ENCODE measurements around the gene CCDC183.
"Not testable (repeated sequence)": the region's sequence is repeated elsewhere in the genome, so short reads cannot be mapped to it uniquely, and the experiment has no call there.

DNA sequence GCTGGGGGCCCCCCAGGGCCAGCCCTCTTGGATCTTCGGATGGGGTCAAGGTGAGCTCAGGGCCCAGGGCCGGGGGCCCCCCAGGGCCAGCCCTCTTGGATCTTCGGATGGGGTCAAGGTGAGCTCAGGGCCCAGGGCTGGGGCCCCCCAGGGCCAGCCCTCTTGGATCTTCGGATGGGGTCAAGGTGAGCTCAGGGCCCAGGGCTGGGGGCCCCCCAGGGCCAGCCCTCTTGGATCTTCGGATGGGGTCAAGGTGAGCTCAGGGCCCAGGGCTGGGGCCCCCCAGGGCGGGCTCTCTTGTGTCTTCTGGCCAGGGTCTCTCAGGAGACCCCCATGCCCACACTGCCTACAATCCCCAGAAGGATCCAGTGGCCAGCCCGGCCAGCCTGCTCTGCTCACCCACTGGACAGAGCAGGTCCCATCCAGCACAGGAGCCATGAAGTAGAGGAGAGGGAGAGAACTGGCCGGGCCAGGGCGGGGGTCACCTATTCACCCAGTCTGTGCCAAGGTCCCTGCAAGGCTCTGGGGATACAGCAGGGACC is 6.9 kb downstream of the CCDC183 start:
- TF ChIP-seq, protein P1, sequence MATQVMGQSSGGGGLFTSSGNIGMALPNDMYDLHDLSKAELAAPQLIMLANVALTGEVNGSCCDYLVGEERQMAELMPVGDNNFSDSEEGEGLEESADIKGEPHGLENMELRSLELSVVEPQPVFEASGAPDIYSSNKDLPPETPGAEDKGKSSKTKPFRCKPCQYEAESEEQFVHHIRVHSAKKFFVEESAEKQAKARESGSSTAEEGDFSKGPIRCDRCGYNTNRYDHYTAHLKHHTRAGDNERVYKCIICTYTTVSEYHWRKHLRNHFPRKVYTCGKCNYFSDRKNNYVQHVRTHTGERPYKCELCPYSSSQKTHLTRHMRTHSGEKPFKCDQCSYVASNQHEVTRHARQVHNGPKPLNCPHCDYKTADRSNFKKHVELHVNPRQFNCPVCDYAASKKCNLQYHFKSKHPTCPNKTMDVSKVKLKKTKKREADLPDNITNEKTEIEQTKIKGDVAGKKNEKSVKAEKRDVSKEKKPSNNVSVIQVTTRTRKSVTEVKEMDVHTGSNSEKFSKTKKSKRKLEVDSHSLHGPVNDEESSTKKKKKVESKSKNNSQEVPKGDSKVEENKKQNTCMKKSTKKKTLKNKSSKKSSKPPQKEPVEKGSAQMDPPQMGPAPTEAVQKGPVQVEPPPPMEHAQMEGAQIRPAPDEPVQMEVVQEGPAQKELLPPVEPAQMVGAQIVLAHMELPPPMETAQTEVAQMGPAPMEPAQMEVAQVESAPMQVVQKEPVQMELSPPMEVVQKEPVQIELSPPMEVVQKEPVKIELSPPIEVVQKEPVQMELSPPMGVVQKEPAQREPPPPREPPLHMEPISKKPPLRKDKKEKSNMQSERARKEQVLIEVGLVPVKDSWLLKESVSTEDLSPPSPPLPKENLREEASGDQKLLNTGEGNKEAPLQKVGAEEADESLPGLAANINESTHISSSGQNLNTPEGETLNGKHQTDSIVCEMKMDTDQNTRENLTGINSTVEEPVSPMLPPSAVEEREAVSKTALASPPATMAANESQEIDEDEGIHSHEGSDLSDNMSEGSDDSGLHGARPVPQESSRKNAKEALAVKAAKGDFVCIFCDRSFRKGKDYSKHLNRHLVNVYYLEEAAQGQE (IDR thresholded peaks at IDR 0.05): not testable (repeated sequence)
- TF ChIP-seq, protein P2, sequence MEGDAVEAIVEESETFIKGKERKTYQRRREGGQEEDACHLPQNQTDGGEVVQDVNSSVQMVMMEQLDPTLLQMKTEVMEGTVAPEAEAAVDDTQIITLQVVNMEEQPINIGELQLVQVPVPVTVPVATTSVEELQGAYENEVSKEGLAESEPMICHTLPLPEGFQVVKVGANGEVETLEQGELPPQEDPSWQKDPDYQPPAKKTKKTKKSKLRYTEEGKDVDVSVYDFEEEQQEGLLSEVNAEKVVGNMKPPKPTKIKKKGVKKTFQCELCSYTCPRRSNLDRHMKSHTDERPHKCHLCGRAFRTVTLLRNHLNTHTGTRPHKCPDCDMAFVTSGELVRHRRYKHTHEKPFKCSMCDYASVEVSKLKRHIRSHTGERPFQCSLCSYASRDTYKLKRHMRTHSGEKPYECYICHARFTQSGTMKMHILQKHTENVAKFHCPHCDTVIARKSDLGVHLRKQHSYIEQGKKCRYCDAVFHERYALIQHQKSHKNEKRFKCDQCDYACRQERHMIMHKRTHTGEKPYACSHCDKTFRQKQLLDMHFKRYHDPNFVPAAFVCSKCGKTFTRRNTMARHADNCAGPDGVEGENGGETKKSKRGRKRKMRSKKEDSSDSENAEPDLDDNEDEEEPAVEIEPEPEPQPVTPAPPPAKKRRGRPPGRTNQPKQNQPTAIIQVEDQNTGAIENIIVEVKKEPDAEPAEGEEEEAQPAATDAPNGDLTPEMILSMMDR (IDR thresholded peaks at IDR 0.05; ENCODE audit: low read depth, low read length, missing input control): not testable (repeated sequence)
- TF ChIP-seq, protein P3, sequence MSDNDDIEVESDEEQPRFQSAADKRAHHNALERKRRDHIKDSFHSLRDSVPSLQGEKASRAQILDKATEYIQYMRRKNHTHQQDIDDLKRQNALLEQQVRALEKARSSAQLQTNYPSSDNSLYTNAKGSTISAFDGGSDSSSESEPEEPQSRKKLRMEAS (IDR thresholded peaks at IDR 0.05): not testable (repeated sequence)
- TF ChIP-seq, protein P4, sequence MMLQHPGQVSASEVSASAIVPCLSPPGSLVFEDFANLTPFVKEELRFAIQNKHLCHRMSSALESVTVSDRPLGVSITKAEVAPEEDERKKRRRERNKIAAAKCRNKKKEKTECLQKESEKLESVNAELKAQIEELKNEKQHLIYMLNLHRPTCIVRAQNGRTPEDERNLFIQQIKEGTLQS (IDR thresholded peaks at IDR 0.05): not testable (repeated sequence)
- TF ChIP-seq RAD21 (IDR thresholded peaks at IDR 0.05); YY1 (IDR thresholded peaks at IDR 0.05); GABPA (IDR thresholded peaks at IDR 0.05 in 1 of 2, conservative IDR thresholded peaks at IDR 0.05 in 1 of 2); TAF1 (conservative IDR thresholded peaks at IDR 0.05); FOXA1 (IDR thresholded peaks at IDR 0.05); HNF4A (conservative IDR thresholded peaks at IDR 0.05); EGR1 (IDR thresholded peaks at IDR 0.05; ENCODE audit: low read depth in 2 of 2); RXRA (IDR thresholded peaks at IDR 0.05): not testable (repeated sequence)
- TF ChIP-seq, protein P5, sequence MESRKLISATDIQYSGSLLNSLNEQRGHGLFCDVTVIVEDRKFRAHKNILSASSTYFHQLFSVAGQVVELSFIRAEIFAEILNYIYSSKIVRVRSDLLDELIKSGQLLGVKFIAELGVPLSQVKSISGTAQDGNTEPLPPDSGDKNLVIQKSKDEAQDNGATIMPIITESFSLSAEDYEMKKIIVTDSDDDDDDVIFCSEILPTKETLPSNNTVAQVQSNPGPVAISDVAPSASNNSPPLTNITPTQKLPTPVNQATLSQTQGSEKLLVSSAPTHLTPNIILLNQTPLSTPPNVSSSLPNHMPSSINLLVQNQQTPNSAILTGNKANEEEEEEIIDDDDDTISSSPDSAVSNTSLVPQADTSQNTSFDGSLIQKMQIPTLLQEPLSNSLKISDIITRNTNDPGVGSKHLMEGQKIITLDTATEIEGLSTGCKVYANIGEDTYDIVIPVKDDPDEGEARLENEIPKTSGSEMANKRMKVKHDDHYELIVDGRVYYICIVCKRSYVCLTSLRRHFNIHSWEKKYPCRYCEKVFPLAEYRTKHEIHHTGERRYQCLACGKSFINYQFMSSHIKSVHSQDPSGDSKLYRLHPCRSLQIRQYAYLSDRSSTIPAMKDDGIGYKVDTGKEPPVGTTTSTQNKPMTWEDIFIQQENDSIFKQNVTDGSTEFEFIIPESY (IDR thresholded peaks at IDR 0.05): not testable (repeated sequence)
